Mammary epithelial cell (primary cell): ENCODE data around the gene SNRNP40.

ENCODE experiments used
- EZH2 ChIP-seq: IDR thresholded peaks from 2 replicates; pipeline ENCODE4 v1.6.1; 2012; ENCODE audit warnings: low read length, inconsistent platforms, borderline replicate concordance
- TF ChIP-seq, protein P1 (sequence below), 2 donors: IDR thresholded peaks in 1 of 2; conservative IDR thresholded peaks in 1 of 2; 2 replicates each; pipeline ENCODE4 v1.5.1; 2011 to 2012; ENCODE audit warnings: inconsistent platforms in 2 of 2, low read length in 2 of 2, mild to moderate bottlenecking in 2 of 2, control low read depth in 1 of 2, low read depth in 1 of 2; ENCODE audit not compliant: insufficient read depth in 1 of 2; ENCODE audit errors: extremely low read depth in 1 of 2

DNA sequence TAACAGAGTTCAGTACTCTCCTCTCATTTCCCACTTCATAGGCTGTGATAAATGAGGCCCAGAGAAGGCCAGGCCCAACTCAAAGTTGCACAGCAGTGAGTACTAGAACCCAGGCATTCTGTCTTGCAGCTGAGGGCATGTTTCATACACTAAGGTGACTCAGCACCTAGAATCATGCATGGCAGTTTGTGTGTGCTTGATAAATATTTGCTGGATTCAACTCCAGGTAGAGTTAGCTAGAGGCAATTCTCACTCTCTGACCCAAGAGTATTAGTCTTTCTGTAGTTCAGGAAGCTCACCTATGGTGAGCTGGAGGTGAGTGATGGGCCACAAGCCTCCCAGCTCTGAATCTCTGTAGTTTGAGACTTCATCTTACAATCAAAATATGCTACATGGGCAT lies 67.6 kb downstream of the SNRNP40 start:
- TF ChIP-seq EZH2: no peak
- TF ChIP-seq, protein P1, sequence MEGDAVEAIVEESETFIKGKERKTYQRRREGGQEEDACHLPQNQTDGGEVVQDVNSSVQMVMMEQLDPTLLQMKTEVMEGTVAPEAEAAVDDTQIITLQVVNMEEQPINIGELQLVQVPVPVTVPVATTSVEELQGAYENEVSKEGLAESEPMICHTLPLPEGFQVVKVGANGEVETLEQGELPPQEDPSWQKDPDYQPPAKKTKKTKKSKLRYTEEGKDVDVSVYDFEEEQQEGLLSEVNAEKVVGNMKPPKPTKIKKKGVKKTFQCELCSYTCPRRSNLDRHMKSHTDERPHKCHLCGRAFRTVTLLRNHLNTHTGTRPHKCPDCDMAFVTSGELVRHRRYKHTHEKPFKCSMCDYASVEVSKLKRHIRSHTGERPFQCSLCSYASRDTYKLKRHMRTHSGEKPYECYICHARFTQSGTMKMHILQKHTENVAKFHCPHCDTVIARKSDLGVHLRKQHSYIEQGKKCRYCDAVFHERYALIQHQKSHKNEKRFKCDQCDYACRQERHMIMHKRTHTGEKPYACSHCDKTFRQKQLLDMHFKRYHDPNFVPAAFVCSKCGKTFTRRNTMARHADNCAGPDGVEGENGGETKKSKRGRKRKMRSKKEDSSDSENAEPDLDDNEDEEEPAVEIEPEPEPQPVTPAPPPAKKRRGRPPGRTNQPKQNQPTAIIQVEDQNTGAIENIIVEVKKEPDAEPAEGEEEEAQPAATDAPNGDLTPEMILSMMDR (conservative IDR thresholded peaks at IDR 0.05 in 1 of 2, IDR thresholded peaks at IDR 0.05 in 1 of 2; ENCODE audit: extremely low read depth in 1 of 2, insufficient read depth in 1 of 2, low read depth in 1 of 2, low read length in 2 of 2): no peak
